ENCODE data around the gene JMJD8. TPM values are rescaled to one million over a fixed set of nuclear protein-coding genes. Genes with fewer than 3 reads are reported as not detected.

The JMJD8 gene, protein sequence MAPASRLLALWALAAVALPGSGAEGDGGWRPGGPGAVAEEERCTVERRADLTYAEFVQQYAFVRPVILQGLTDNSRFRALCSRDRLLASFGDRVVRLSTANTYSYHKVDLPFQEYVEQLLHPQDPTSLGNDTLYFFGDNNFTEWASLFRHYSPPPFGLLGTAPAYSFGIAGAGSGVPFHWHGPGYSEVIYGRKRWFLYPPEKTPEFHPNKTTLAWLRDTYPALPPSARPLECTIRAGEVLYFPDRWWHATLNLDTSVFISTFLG
- total RNA-seq = 37.2 and 41.3 TPM in 2 replicates

GRCh38 chr16:684071-684794 lies at the start of gene JMJD8:
TSS of gene JMJD8 (minus strand) at chr16:684334. CDS start at chr16:684319, 15 bp downstream.
- intact Hi-C loops (cut with micrococcal nuclease) = loop anchor here (1.0 kb wide), 1 partner anchor 48 kb away; the partner anchor contains the start of gene METTL26

DNA sequence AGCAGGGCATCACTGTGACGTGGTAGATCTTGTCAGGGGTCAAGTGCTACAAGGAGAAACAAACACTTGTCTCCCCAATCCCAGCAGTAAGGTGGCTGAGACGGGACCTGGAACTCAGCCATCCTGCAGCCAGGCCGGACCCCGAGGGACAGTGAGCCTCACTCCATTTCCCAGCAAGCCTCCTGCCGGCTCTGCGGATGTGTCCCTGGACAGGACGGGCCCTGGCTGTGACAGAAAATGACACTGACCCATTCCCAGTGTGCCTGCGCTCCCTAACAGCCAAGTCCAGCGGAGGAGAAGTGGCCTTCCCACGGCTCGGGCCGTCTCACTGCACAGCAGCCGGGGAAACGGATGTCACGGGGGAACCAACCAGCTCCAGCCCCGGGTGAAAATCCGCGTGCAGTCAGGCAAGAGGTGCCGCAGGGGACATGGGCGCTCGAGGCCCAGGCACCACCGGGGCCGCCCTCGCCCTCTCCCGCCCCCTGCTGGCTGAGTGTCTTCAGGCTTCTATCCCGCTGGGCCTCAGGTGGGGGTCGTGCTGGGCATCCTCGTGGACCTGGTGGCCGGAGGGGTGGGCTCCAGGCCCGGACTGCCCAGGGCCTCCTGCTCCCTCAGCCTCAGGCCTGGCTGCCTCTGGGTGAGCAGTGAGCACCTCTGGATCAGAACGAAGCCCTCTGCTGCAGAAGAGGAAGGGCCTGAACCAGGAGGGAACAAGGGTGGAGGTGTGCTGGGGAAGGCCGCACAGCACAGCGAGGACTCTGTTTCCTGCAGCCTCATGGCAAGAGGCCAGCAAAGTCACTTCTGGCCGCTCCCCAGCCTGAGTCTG lies 49.5 kb upstream of the JMJD8 start:
- intact Hi-C loops (cut with micrococcal nuclease) = no loop called here

GRCh38 chr16:732936-733335 lies 48.8 kb upstream of the JMJD8 start:
- intact Hi-C loops (cut with micrococcal nuclease) = no loop called here

DNA sequence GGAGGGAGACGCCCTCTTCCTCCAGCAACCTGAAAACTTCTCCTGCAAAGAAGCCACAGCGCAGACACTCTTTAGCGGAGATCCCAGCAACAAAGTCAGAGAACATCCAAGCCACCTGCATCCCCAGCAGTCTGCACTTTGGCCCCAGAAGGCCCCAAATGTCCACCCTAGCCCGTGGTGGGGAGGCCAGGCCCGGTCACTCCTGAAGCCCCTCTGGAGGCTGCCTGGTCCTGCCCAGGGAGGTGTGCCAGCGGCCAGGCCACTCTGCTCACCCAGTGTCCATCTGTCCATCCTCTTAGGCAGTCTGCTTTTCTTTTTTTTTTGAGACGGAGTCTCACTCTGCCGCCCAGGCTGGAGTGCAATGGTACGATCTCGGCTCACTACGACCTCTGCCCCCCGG lies 48.2 kb upstream of the JMJD8 start:
- intact Hi-C loops (cut with micrococcal nuclease) = no loop called here

- intact Hi-C loops (cut with micrococcal nuclease) = no loop called here
Observed at GRCh38 chr16:730666-731509, 46.8 kb upstream of the JMJD8 start.

- intact Hi-C loops (cut with micrococcal nuclease) = no loop called here
Observed at GRCh38 chr16:729768-730665, 45.9 kb upstream of the JMJD8 start.

DNA sequence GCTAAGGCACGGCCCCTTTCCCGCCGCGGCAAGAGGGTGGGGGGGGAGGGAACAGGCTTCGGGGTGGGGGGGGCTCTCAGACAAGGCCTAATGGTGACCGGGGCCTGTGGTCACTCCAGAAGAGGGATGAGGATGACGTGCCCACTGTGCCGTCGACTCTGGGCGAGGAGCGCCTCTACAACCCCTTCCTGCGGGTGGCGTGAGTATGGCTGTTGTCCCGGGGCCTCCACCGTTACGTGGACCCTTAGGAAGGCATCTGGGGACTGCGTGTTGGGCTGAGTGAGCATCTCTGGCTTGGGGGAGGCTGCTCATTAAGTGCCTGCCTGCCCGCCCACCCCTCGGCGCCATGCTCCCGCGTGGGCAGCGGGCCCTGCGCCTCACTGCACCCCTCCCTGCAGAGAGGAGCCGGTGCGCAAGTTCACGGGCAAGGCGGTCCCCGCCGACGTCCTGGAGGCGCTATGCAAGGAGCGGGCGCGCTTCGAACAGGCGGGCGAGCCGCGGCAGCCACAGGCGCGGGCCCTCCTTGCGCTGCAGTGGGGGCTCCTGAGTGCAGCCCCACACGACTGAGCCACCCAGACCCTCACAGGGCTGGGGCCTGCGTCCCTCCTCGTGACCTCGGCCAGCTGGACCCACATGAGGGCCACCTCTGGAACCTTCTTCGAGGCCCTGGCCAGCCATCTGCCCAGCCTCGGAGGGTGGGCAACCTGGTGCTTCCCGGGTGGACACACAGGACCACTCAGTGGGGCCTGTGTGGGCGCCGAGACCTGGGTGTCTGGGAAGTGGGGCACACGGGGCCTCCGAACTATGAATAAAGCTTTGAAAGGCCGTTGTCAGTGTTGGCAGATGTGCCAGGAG lies 45.0 kb upstream of the JMJD8 start:
- intact Hi-C loops (cut with micrococcal nuclease) = no loop called here

DNA sequence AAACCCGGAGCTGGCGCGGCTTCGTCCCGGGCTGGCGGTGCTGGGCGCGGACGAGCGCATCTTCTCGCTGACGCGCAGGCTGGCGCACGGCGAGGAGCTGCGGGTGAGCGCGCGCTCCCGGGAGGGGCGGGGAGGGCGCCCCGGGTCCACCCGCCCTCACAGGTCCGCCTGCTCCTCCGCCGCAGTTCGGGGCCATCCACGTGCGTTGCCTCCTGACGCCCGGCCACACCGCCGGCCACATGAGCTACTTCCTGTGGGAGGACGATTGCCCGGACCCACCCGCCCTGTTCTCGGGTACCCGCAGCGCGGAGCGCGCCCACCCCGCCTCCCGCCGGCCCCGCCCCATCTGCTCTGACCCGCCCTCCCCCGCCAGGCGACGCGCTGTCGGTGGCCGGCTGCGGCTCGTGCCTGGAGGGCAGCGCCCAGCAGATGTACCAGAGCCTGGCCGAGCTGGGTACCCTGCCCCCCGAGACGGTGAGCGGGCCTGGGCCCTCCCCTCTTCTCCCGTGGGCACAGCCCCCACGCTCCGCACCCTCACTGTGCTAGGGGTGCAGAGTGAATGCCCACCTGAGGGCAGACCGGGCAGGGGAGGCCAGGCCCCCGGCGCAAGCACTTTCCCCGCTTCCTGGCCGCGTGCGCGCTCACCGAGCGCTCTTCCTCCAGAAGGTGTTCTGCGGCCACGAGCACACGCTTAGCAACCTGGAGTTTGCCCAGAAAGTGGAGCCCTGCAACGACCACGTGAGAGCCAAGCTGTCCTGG lies 44.2 kb upstream of the JMJD8 start:
- intact Hi-C loops (cut with micrococcal nuclease) = no loop called here

- intact Hi-C loops (cut with micrococcal nuclease) = no loop called here
Observed at GRCh38 chr16:727291-727977, 43.3 kb upstream of the JMJD8 start.

GRCh38 chr16:726438-727290 lies 42.5 kb upstream of the JMJD8 start, which contains the start of the genes CCDC78 and HAGHL:
TSS of gene CCDC78 (minus strand) at chr16:726443. CDS start at chr16:726367, 76 bp downstream.
TSS of gene HAGHL (plus strand) at chr16:727106. CDS start at chr16:727510, 404 bp downstream.
- intact Hi-C loops (cut with micrococcal nuclease) = no loop called here

DNA sequence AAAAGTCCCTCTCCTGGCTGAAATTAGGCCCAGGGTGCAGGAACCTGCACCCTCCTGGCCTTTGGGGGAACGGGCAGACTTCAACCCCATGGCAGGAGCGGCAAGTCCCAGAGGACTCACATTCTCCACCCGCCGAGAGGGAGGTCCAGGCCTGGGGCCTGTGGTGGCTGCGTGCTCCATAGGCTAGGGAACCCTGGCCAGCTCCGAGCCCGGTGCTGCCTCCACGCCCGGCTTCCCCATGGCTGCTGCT lies 42.0 kb upstream of the JMJD8 start:
- intact Hi-C loops (cut with micrococcal nuclease) = no loop called here

- intact Hi-C loops (cut with micrococcal nuclease) = no loop called here
Observed at GRCh38 chr16:725463-726187, 41.5 kb upstream of the JMJD8 start.

GRCh38 chr16:725041-725376 lies 40.9 kb upstream of the JMJD8 start:
- intact Hi-C loops (cut with micrococcal nuclease) = no loop called here

GRCh38 chr16:724188-725040 lies 40.3 kb upstream of the JMJD8 start:
- intact Hi-C loops (cut with micrococcal nuclease) = no loop called here

- intact Hi-C loops (cut with micrococcal nuclease) = no loop called here
Observed at GRCh38 chr16:723695-724094, 39.6 kb upstream of the JMJD8 start.
